HEK293 (cell line): ENCODE results near the gene ACSM6.

Experiments used
- CTCF ChIA-PET: fragments of 350-600 bp; formaldehyde crosslinking; extraction: SDS; loops from one replicate; lab custom pipeline; 2021; ENCODE audit warnings: antibody characterized with exemption; lab: Yijun Ruan, JAX
- POLR2A ChIA-PET: fragments of 300-600 bp; formaldehyde crosslinking; extraction: SDS; loops from one replicate; lab custom pipeline; 2020; ENCODE audit warnings: antibody characterized with exemption, inconsistent platforms; lab: Yijun Ruan, JAX
- H3K27ac ChIP-seq: fragments of 200-500 bp; sonication (Bioruptor generic); 2 replicates; pipeline ENCODE4 v1.5.1; 2014; ENCODE audit warnings: low read depth, low read length, control low read depth, inconsistent platforms; ENCODE audit errors: extremely low read depth
- H3K36me3 ChIP-seq, 2 experiments: fragments of 200-500 bp in 1 of 2; sonication (Bioruptor generic) in 1 of 2; 1 replicate in 1 of 2; 2 replicates in 1 of 2; pipeline ENCODE4 v1.5.1; 2014 to 2017; ENCODE audit warnings: inconsistent platforms in 2 of 2, low read length in 2 of 2; ENCODE audit not compliant: control insufficient read depth in 2 of 2, insufficient read depth in 1 of 2
- H3K4me1 ChIP-seq: fragments of 200-500 bp; sonication (Bioruptor generic); 2 replicates; pipeline ENCODE4 v1.5.1; 2014; ENCODE audit warnings: mild to moderate bottlenecking, low read length, inconsistent platforms; ENCODE audit not compliant: control insufficient read depth, insufficient read depth
- H3K4me3 ChIP-seq: 2 replicates; pipeline ENCODE4 v1.5.1; 2011; ENCODE audit warnings: low read depth, mild to moderate bottlenecking, control low read depth, low read length, moderate library complexity
- H3K9me3 ChIP-seq: fragments of 200-500 bp; sonication (Bioruptor generic); 2 replicates; pipeline ENCODE4 v1.5.1; 2014; ENCODE audit warnings: low read depth, low read length, inconsistent platforms; ENCODE audit not compliant: control insufficient read depth, insufficient read depth
- GLI2 ChIP-seq: fragments of 450-650 bp; formaldehyde crosslinking; IDR thresholded peaks from 2 replicates; pipeline ENCODE4; 2017; ENCODE audit warnings: missing biosample characterization, missing genetic modification characterization, low read depth, borderline replicate concordance
- GLI4 ChIP-seq: fragments of 450-650 bp; formaldehyde crosslinking; IDR thresholded peaks from 2 replicates; pipeline ENCODE4 v1.5.1; 2016; ENCODE audit warnings: missing biosample characterization, missing genetic modification characterization
- GLIS2 ChIP-seq: fragments of 450-650 bp; formaldehyde crosslinking; IDR thresholded peaks from 2 replicates; pipeline ENCODE4 v1.5.1; 2016; ENCODE audit warnings: missing biosample characterization, missing genetic modification characterization
- MYNN ChIP-seq: fragments of 450-650 bp; formaldehyde crosslinking; IDR thresholded peaks from 2 replicates; pipeline ENCODE4 v1.5.1; 2016; ENCODE audit warnings: missing biosample characterization, missing genetic modification characterization, borderline replicate concordance
- SALL2 ChIP-seq: fragments of 450-650 bp; formaldehyde crosslinking; IDR thresholded peaks from 2 replicates; pipeline ENCODE4 v1.5.0; 2017; ENCODE audit warnings: missing biosample characterization, mild to moderate bottlenecking, missing genetic modification characterization, borderline replicate concordance
- SP3 ChIP-seq: fragments of 450-650 bp; formaldehyde crosslinking; IDR thresholded peaks from 2 replicates; pipeline ENCODE4 v1.5.1; 2016; ENCODE audit warnings: missing biosample characterization, missing genetic modification characterization
- ZBTB1 ChIP-seq: fragments of 450-650 bp; formaldehyde crosslinking; IDR thresholded peaks from 2 replicates; pipeline ENCODE4 v1.5.1; 2016; ENCODE audit warnings: missing biosample characterization, missing genetic modification characterization
- ZNF121 ChIP-seq: fragments of 450-650 bp; formaldehyde crosslinking; IDR thresholded peaks from 2 replicates; pipeline ENCODE4 v1.5.1; 2016; ENCODE audit warnings: missing biosample characterization, missing genetic modification characterization
- ZNF169 ChIP-seq: fragments of 450-650 bp; formaldehyde crosslinking; IDR thresholded peaks from 2 replicates; pipeline ENCODE4 v1.5.1; 2016; ENCODE audit warnings: missing biosample characterization, missing genetic modification characterization
- ZNF211 ChIP-seq: fragments of 450-650 bp; formaldehyde crosslinking; IDR thresholded peaks from 2 replicates; pipeline ENCODE4 v1.5.1; 2016; ENCODE audit warnings: low read depth, missing biosample characterization, missing genetic modification characterization
- ZNF214 ChIP-seq: fragments of 450-650 bp; formaldehyde crosslinking; IDR thresholded peaks from 2 replicates; pipeline ENCODE4 v1.5.1; 2017; ENCODE audit warnings: missing biosample characterization, mild to moderate bottlenecking, missing genetic modification characterization, borderline replicate concordance
- ZNF221 ChIP-seq: fragments of 450-650 bp; formaldehyde crosslinking; IDR thresholded peaks from 2 replicates; pipeline ENCODE4 v1.5.1; 2017; ENCODE audit warnings: missing biosample characterization, missing genetic modification characterization, borderline replicate concordance
- ZNF223 ChIP-seq: fragments of 450-650 bp; formaldehyde crosslinking; IDR thresholded peaks from 2 replicates; pipeline ENCODE4 v1.5.1; 2016; ENCODE audit warnings: missing biosample characterization, missing genetic modification characterization
- ZNF266 ChIP-seq: fragments of 450-650 bp; formaldehyde crosslinking; IDR thresholded peaks from 2 replicates; pipeline ENCODE4 v1.5.1; 2016; ENCODE audit warnings: missing biosample characterization, missing genetic modification characterization, low read depth
- ZNF311 ChIP-seq: fragments of 450-650 bp; formaldehyde crosslinking; IDR thresholded peaks from 2 replicates; pipeline ENCODE4 v1.5.1; 2017; ENCODE audit warnings: missing biosample characterization, missing genetic modification characterization, borderline replicate concordance
- ZNF341 ChIP-seq: fragments of 450-650 bp; formaldehyde crosslinking; IDR thresholded peaks from 2 replicates; pipeline ENCODE4; 2016; ENCODE audit warnings: low read depth, missing biosample characterization, missing genetic modification characterization
- ZNF350 ChIP-seq: fragments of 450-650 bp; formaldehyde crosslinking; IDR thresholded peaks from 2 replicates; pipeline ENCODE4 v1.5.0; 2017; ENCODE audit warnings: missing biosample characterization, mild to moderate bottlenecking, missing genetic modification characterization
- ZNF354C ChIP-seq: fragments of 450-650 bp; formaldehyde crosslinking; IDR thresholded peaks from 2 replicates; pipeline ENCODE4 v1.5.1; 2016; ENCODE audit warnings: missing biosample characterization, missing genetic modification characterization, low read depth, borderline replicate concordance
- ZNF48 ChIP-seq: fragments of 450-650 bp; formaldehyde crosslinking; IDR thresholded peaks from 2 replicates; pipeline ENCODE4 v1.5.1; 2016; ENCODE audit warnings: missing biosample characterization, missing genetic modification characterization
- ZNF488 ChIP-seq: fragments of 450-650 bp; formaldehyde crosslinking; IDR thresholded peaks from 2 replicates; pipeline ENCODE4 v1.5.1; 2016; ENCODE audit warnings: missing biosample characterization, missing genetic modification characterization
- ZNF501 ChIP-seq: fragments of 450-650 bp; formaldehyde crosslinking; IDR thresholded peaks from 2 replicates; pipeline ENCODE4 v1.5.1; 2016; ENCODE audit warnings: missing biosample characterization, missing genetic modification characterization
- ZNF530 ChIP-seq: fragments of 450-650 bp; formaldehyde crosslinking; IDR thresholded peaks from 2 replicates; pipeline ENCODE4 v1.5.1; 2016; ENCODE audit warnings: low read depth, missing biosample characterization, missing genetic modification characterization
- ZNF544 ChIP-seq: fragments of 450-650 bp; formaldehyde crosslinking; IDR thresholded peaks from 2 replicates; pipeline ENCODE4 v1.5.0; 2017; ENCODE audit warnings: missing biosample characterization, missing genetic modification characterization
- ZNF555 ChIP-seq: fragments of 450-650 bp; formaldehyde crosslinking; conservative IDR thresholded peaks from 2 replicates; pipeline ENCODE4 v1.5.1; 2017; ENCODE audit warnings: missing biosample characterization, mild to moderate bottlenecking, missing genetic modification characterization, inconsistent platforms
- ZNF629 ChIP-seq: fragments of 450-650 bp; formaldehyde crosslinking; IDR thresholded peaks from 2 replicates; pipeline ENCODE4 v1.5.1; 2017; ENCODE audit warnings: missing biosample characterization, missing genetic modification characterization
- ZNF701 ChIP-seq: fragments of 450-650 bp; formaldehyde crosslinking; IDR thresholded peaks from 2 replicates; pipeline ENCODE4 v1.5.1; 2016; ENCODE audit warnings: missing biosample characterization, missing genetic modification characterization
- ZNF76 ChIP-seq: fragments of 450-650 bp; formaldehyde crosslinking; IDR thresholded peaks from 2 replicates; pipeline ENCODE4; 2016; ENCODE audit warnings: low read depth, missing biosample characterization, missing genetic modification characterization, borderline replicate concordance
- ZNF837 ChIP-seq: fragments of 450-650 bp; formaldehyde crosslinking; IDR thresholded peaks from 2 replicates; pipeline ENCODE4 v1.5.1; 2016; ENCODE audit warnings: missing biosample characterization, missing genetic modification characterization
- ZXDB ChIP-seq: fragments of 450-650 bp; formaldehyde crosslinking; IDR thresholded peaks from 2 replicates; pipeline ENCODE4 v1.5.1; 2016; ENCODE audit warnings: missing biosample characterization, missing genetic modification characterization

ACSM6 gene

GRCh38 chr10:95261926-95262325 is 67.9 kb downstream of the ACSM6 start:
- CTCF ChIA-PET, result no interaction called here
- Histone ChIP-seq H3K27ac (no peak overlapping the region), H3K36me3 (peaks cover 28 to 67% of the 10 kb centered on the region in 2 experiments), H3K9me3 (no peaks in the 10 kb centered on the region), H3K4me3 (no peak overlapping the region), H3K4me1 (peaks cover 13% of the 10 kb centered on the region)
- no peak for TF ChIP-seq SALL2 (tag by site-specific recombination)
- TF ChIP-seq ZNF629 (tag by site-specific recombination), result no peak
- TF ChIP-seq GLIS2, result no peak
- TF ChIP-seq MYNN (tag by site-specific recombination), result no peak
- no peak for TF ChIP-seq ZNF169
- no peak for TF ChIP-seq SP3 (tag by site-specific recombination)
- TF ChIP-seq ZNF311 (tag by site-specific recombination), result no peak
- no peak for TF ChIP-seq ZNF341 (tag by site-specific recombination)
- TF ChIP-seq GLI4, result no peak
- POLR2A ChIA-PET, result no interaction called here

GRCh38 chr10:95262763-95263518 is 68.9 kb downstream of the ACSM6 start:
- TF ChIP-seq ZNF76 (no peak), ZNF121 (peak; percentile 82)
- peaks cover 22 to 61% of the 10 kb centered on the region in 2 experiments for H3K36me3 ChIP-seq
- no peak overlapping the region for H3K27ac ChIP-seq
- peaks cover 16% of the 10 kb centered on the region for H3K4me1 ChIP-seq
- POLR2A ChIA-PET, result no interaction called here
- no peaks in the 10 kb centered on the region for H3K9me3 ChIP-seq
- H3K4me3 ChIP-seq, result no peak overlapping the region
- CTCF ChIA-PET, result interaction anchor here (2.2 kb wide), 1 partner anchor 100 kb away, joined by 7 read pairs; no protein-coding TSS in a partner anchor

- Histone ChIP-seq H3K27ac (no peak overlapping the region), H3K4me1 (peaks cover 16% of the 10 kb centered on the region)
Observed at GRCh38 chr10:95263864-95264226, 69.8 kb downstream of the ACSM6 start.

More at GRCh38 chr10:95263864-95264226, 69.8 kb downstream of the ACSM6 start:
- Histone ChIP-seq H3K36me3 (peaks cover 15 to 61% of the 10 kb centered on the region in 2 experiments), H3K4me3 (no peak overlapping the region), H3K9me3 (no peaks in the 10 kb centered on the region)
- TF ChIP-seq ZNF544 (tag by site-specific recombination), result no peak
- TF ChIP-seq ZNF350, result no peak
- TF ChIP-seq ZNF214, result no peak
- TF ChIP-seq ZNF211 (tag by site-specific recombination), result no peak
- TF ChIP-seq ZNF701 (tag by site-specific recombination), result no peak
- no peak for TF ChIP-seq ZNF221 (tag by site-specific recombination)
- no peak for TF ChIP-seq ZNF354C (tag by site-specific recombination)
- TF ChIP-seq ZXDB (tag by site-specific recombination), result no peak
- TF ChIP-seq ZNF223 (tag by site-specific recombination), result no peak
- TF ChIP-seq ZNF488 (tag by site-specific recombination), result no peak
- TF ChIP-seq ZNF76, result no peak
- no peak for TF ChIP-seq ZBTB1 (tag by site-specific recombination)
- TF ChIP-seq ZNF48 (tag by site-specific recombination), result no peak
- no peak for TF ChIP-seq ZNF555 (tag by site-specific recombination)
- no peak for TF ChIP-seq ZNF266
- TF ChIP-seq ZNF837 (tag by site-specific recombination), result no peak
- TF ChIP-seq ZNF501, result no peak
- TF ChIP-seq ZNF530 (tag by site-specific recombination), result no peak
- no peak for TF ChIP-seq GLI2 (tag by site-specific recombination)
- TF ChIP-seq ZNF341 (tag by site-specific recombination), result no peak
- ChIA-PET CTCF (interaction anchor here (1.4 to 2.2 kb wide), 3 partner anchors 18 to 99 kb away, joined by 7 to 13 read pairs (median 11); no protein-coding TSS in a partner anchor), POLR2A (interaction anchor here (1.0 to 1.1 kb wide), 2 partner anchors 10 to 26 kb away, joined by 3 read pairs; no protein-coding TSS in a partner anchor)
